Karpas-422 (cell line): ENCODE results near the gene TTLL10. TPM values are rescaled to one million over a fixed set of nuclear protein-coding genes. Genes with fewer than 3 reads are reported as not detected.
"Not testable (repeated sequence)": the region's sequence is repeated elsewhere in the genome, so short reads cannot be mapped to it uniquely, and the experiment has no call there.

ENCODE experiments used
- DNase-seq: peaks from one replicate; pipeline ENCODE4 v3.0.0-alpha.2; 2015
- H2AFZ ChIP-seq: fragments of 200-600 bp; sonication (generic); 2 replicates; pipeline ENCODE4 v1.6.1; 2014; ENCODE audit warnings: antibody characterized with exemption, low read length, mixed read lengths
- H3K27ac ChIP-seq: fragments of 200-600 bp; sonication (generic); 2 replicates; pipeline ENCODE4 v1.5.1; 2014; ENCODE audit warnings: mild to moderate bottlenecking, low read length, moderate library complexity
- H3K27me3 ChIP-seq: fragments of 200-600 bp; sonication (generic); 2 replicates; pipeline ENCODE4 v1.6.1; 2014; ENCODE audit warnings: low read length, mixed read lengths
- H3K36me3 ChIP-seq: fragments of 200-600 bp; sonication (generic); 2 replicates; pipeline ENCODE4 v1.6.1; 2014; ENCODE audit warnings: low read length, mixed read lengths; ENCODE audit not compliant: insufficient read depth
- H3K4me1 ChIP-seq: fragments of 200-600 bp; sonication (generic); 2 replicates; pipeline ENCODE4 v1.6.1; 2014; ENCODE audit warnings: mild to moderate bottlenecking, low read length, mixed read lengths
- H3K4me2 ChIP-seq: fragments of 200-600 bp; sonication (generic); 2 replicates; pipeline ENCODE4 v1.6.1; 2014; ENCODE audit warnings: low read length, low read depth, mild to moderate bottlenecking; ENCODE audit not compliant: poor library complexity, severe bottlenecking
- H3K4me3 ChIP-seq: fragments of 200-600 bp; sonication (generic); 2 replicates; pipeline ENCODE4 v1.5.1; 2014; ENCODE audit warnings: mild to moderate bottlenecking, antibody characterized with exemption, low read length, mixed read lengths
- H3K79me2 ChIP-seq: fragments of 200-600 bp; sonication (generic); 2 replicates; pipeline ENCODE4 v1.6.1; 2014; ENCODE audit warnings: mild to moderate bottlenecking, low read length, mixed read lengths
- H3K9ac ChIP-seq: fragments of 200-600 bp; sonication (generic); 2 replicates; pipeline ENCODE4 v1.6.0; 2014; ENCODE audit warnings: low read length
- H3K9me2 ChIP-seq: fragments of 200-600 bp; sonication (generic), shearing (Covaris generic); replicated peaks from 2 replicates; pipeline ENCODE4 v1.6.0; 2014; ENCODE audit warnings: mild to moderate bottlenecking, low read length, moderate library complexity; ENCODE audit not compliant: insufficient read depth
- H3K9me3 ChIP-seq: fragments of 300-700, 200-600 bp; sonication (generic); 2 replicates; pipeline ENCODE4 v1.6.1; 2014; ENCODE audit warnings: low read length, mixed read lengths
- H4K20me1 ChIP-seq: fragments of 200-600 bp; sonication (generic); 2 replicates; pipeline ENCODE4 v1.6.1; 2014; ENCODE audit warnings: mild to moderate bottlenecking, antibody characterized with exemption, low read length, low read depth; ENCODE audit not compliant: insufficient read depth
- total RNA-seq: library from RNA; depleted of rRNA; stranded (reverse); fragments of >200 nt; shearing (Covaris generic); gene quantifications from 2 replicates; pipeline ENCODE4 v1.2.3, GENCODE V29; 2014; ENCODE audit warnings: low replicate concordance

TTLL10 gene
- total RNA-seq, 1 experiment from 2014 or later = not detected

- Histone ChIP-seq H3K9ac (no peak overlapping the region), H3K9me3 (no peaks in the 10 kb centered on the region), H3K79me2 (no peaks in the 10 kb centered on the region), H3K36me3 (no peaks in the 10 kb centered on the region), H3K4me1 (no peaks in the 10 kb centered on the region), H3K27me3 (no peaks in the 10 kb centered on the region), H3K9me2 (no peaks in the 10 kb centered on the region), H3K4me2 (no peak overlapping the region), H3K4me3 (no peak overlapping the region), H4K20me1 (no peaks in the 10 kb centered on the region), H2AFZ (no peak overlapping the region), H3K27ac (no peak overlapping the region)
- no peak for DNase-seq
Measured at GRCh38 chr1:1137256-1138045, 36.2 kb upstream of the TTLL10 start.

GRCh38 chr1:1140673-1141072 lies 33.0 kb upstream of the TTLL10 start:
- Histone ChIP-seq H3K27me3 (no peaks in the 10 kb centered on the region), H3K36me3 (no peaks in the 10 kb centered on the region), H3K4me3 (no peak overlapping the region), H3K4me1 (peaks cover 9% of the 10 kb centered on the region), H3K9me2 (no peaks in the 10 kb centered on the region), H3K27ac (no peak overlapping the region), H3K79me2 (no peaks in the 10 kb centered on the region), H3K9ac (no peak overlapping the region), H2AFZ (no peak overlapping the region), H3K9me3 (no peaks in the 10 kb centered on the region), H3K4me2 (no peak overlapping the region), H4K20me1 (no peaks in the 10 kb centered on the region)
- no peak for DNase-seq

DNA sequence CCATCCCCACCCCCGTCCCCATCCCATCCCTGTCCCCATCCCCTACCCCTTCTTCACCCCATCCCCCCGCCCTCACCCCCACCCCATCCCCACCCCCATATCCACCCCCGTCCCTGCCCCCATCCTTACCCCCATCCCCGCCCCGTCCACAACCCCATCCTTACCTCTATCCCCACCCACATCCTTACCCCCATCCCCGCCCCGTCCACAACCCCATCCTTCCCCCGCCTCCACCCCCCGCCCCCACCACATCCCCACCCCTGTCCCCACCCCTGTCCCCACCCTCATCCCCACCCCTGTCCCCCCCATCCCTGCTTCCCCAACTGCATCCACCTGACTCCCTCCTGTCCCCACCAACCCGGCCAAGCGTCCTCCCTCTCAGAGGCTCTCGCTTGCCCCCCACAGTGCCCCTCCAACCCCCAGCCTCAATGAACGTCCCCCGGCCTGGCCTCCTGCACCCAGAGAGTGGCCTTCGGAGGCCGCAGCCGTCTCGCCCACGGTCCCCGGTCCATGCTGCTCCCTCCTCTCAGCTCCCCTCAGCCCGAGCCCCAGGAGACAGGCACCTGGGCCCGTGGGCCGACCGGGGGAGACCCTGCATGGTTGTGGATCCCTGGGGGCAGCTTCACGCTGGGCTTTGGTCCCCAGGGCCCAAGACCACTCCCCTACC lies 32.3 kb upstream of the TTLL10 start:
- Histone ChIP-seq H2AFZ (no peak overlapping the region), H3K9me3 (no peaks in the 10 kb centered on the region), H3K4me1 (peaks cover 9% of the 10 kb centered on the region), H3K4me3 (no peak overlapping the region), H4K20me1 (no peaks in the 10 kb centered on the region), H3K9me2 (no peaks in the 10 kb centered on the region), H3K27ac (no peak overlapping the region), H3K9ac (no peak overlapping the region), H3K79me2 (no peaks in the 10 kb centered on the region), H3K4me2 (no peak overlapping the region), H3K27me3 (no peaks in the 10 kb centered on the region), H3K36me3 (no peaks in the 10 kb centered on the region)
- DNase-seq = no peak

DNA sequence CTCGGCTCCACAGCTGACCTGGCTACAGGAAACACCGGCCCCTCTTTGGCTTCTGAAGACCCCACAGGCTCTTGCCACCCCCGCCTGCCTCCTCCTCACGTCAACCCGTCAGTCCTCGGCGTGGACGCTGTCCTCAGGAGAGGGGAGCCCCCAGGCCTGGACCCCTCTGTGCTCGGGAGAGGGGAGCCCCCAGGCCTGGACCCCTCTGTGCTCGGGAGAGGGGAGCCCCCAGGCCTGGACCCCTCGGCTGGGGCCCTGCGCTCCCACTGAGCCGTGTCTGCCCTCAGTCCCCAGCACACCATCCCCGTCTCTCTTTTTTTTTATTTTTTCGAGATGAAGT lies 31.8 kb upstream of the TTLL10 start:
- Histone ChIP-seq H4K20me1 (no peaks in the 10 kb centered on the region), H3K4me2 (no peak overlapping the region), H3K79me2 (no peaks in the 10 kb centered on the region), H2AFZ (no peak overlapping the region), H3K27ac (no peak overlapping the region), H3K9ac (no peak overlapping the region), H3K36me3 (no peaks in the 10 kb centered on the region), H3K9me3 (no peaks in the 10 kb centered on the region), H3K4me1 (peaks cover 9% of the 10 kb centered on the region), H3K4me3 (no peak overlapping the region), H3K27me3 (no peaks in the 10 kb centered on the region), H3K9me2 (no peaks in the 10 kb centered on the region)
- no peak for DNase-seq

DNA sequence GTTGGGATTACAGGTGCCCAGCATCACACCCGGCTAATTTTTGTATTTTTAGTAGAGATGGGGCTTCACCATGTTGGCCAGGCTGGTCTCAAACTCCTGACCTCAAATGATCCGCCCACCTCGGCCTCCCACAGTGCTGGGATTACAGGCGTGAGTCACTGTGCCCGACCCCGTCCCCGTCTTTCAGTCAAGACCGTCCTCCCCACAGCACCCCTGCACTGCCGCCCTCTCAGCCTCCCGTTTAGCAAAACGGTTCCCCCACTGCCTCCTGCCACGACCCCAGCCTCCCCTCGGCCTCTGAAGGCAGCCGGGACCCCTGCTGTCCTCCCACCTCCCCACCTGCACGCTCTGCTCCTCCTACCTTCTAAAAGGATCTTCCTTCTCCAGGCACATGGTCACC lies 31.3 kb upstream of the TTLL10 start:
- H3K36me3 ChIP-seq, H3K9me3 ChIP-seq, H3K27me3 ChIP-seq, H4K20me1 ChIP-seq, DNase-seq, H3K27ac ChIP-seq, H3K4me2 ChIP-seq, H2AFZ ChIP-seq, H3K9ac ChIP-seq, H3K4me3 ChIP-seq, H3K4me1 ChIP-seq, H3K79me2 ChIP-seq, H3K9me2 ChIP-seq: not testable (repeated sequence)

GRCh38 chr1:1142844-1143243 lies 30.8 kb upstream of the TTLL10 start:
- no peak overlapping the region for H3K4me2 ChIP-seq
- H3K9me3 ChIP-seq = no peaks in the 10 kb centered on the region
- no peaks in the 10 kb centered on the region for H3K79me2 ChIP-seq
- H3K4me3 ChIP-seq = no peak overlapping the region
- H2AFZ ChIP-seq = no peak overlapping the region
- no peaks in the 10 kb centered on the region for H4K20me1 ChIP-seq
- no peaks in the 10 kb centered on the region for H3K36me3 ChIP-seq
- H3K4me1 ChIP-seq = peaks cover 9% of the 10 kb centered on the region
- no peaks in the 10 kb centered on the region for H3K27me3 ChIP-seq
- no peaks in the 10 kb centered on the region for H3K9me2 ChIP-seq
- no peak for DNase-seq
- H3K27ac ChIP-seq = no peak overlapping the region
- no peak overlapping the region for H3K9ac ChIP-seq

DNA sequence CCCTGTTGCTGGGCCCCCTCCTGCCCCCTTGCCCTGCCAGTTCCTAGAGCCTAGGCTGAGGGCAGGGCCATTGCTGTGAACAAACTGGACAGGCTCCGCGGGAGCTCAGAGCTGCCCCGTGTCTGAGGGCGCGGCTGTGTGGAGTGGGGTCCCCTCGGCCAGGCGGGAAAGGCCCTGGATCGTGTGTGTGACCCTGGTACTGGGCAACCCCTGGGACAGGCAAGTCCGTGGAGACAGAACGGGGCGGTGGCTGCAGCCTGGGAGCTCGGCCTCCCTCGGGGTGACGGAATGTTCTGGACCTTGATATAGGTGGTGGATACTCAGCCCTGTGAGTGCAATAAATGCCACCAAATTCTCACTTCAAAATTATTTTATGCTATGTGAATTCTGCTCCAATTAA lies 30.0 kb upstream of the TTLL10 start:
- Histone ChIP-seq H3K4me2 (peak overlapping the region; percentile 5), H3K9me2 (no peaks in the 10 kb centered on the region), H3K27me3 (no peaks in the 10 kb centered on the region), H3K4me3 (no peak overlapping the region), H2AFZ (no peak overlapping the region), H3K9me3 (no peaks in the 10 kb centered on the region), H3K4me1 (peaks cover 9% of the 10 kb centered on the region), H3K9ac (no peak overlapping the region), H3K79me2 (no peaks in the 10 kb centered on the region), H4K20me1 (no peaks in the 10 kb centered on the region), H3K27ac (no peak overlapping the region), H3K36me3 (no peaks in the 10 kb centered on the region)
- no peak for DNase-seq

DNA sequence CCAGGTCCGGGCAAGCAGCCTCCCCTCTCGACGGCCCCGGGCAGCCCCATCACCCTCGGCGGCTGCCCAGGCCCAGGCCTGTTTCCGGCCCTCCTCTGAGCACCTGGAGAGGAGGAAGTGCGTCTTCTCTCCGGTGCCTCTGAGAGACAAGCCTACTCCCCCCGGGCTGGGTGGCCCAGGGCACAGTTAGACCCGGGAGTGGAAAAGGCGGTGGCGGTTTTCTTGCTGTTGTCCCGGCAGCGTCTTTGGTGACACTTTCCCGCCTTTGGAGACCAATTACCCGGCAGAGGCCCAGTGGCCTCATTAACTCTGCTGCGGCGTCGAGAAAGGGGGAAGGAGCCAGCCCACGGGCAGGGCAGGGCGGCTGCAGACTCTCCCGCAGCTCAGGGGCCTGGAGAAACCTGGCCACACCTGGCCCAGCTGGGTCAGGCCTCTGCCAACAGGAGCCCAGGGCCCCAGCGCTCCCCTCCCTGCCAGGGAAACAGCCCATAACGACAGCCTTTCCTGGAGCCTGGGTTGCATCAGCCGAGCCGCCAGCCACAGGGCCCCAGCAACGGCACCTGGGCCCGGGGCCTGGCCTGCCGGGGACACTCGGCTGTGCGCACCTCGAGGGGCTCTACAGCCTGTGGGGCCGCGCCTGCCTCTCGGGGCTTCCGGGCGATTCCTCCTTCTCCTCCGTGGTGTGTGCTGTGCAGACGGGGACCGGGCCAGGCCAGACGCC lies 29.4 kb upstream of the TTLL10 start:
- H3K4me1 ChIP-seq = peaks cover 9% of the 10 kb centered on the region
- H4K20me1 ChIP-seq = no peaks in the 10 kb centered on the region
- no peaks in the 10 kb centered on the region for H3K9me3 ChIP-seq
- H3K27me3 ChIP-seq = no peaks in the 10 kb centered on the region
- DNase-seq = peak; percentile 68
- H3K36me3 ChIP-seq = no peaks in the 10 kb centered on the region
- H3K4me3 ChIP-seq = no peak overlapping the region
- H3K4me2 ChIP-seq = peak overlapping the region; percentile 5
- H3K27ac ChIP-seq = no peak overlapping the region
- no peak overlapping the region for H3K9ac ChIP-seq
- H2AFZ ChIP-seq = no peak overlapping the region
- H3K79me2 ChIP-seq = no peaks in the 10 kb centered on the region
- no peaks in the 10 kb centered on the region for H3K9me2 ChIP-seq
